Transverse colon (tissue), 4 donors: ENCODE measurements around the gene MAP2K5.

Source experiments
- CTCF ChIP-seq, 5 experiments: fragments of 200-600 bp in 3 of 5; fragments of 450-650 bp in 2 of 5; sonication (generic) in 3 of 5; IDR thresholded peaks; 1 replicate in 2 of 5; 2 replicates in 3 of 5; pipeline ENCODE4 v1.5.1; 2016 to 2017; ENCODE audit warnings: antibody characterized with exemption in 5 of 5, inconsistent platforms in 3 of 5, mild to moderate bottlenecking in 2 of 5, moderate library complexity in 1 of 5
- POLR2A ChIP-seq: fragments of 450-650 bp; IDR thresholded peaks from one replicate; pipeline ENCODE4 v1.6.1; 2016; ENCODE audit warnings: antibody characterized with exemption, mild to moderate bottlenecking, moderate library complexity
- POLR2AphosphoS5 ChIP-seq, 3 donors: sonication (generic); formaldehyde crosslinking; IDR thresholded peaks; one replicate each; pipeline ENCODE4 v1.6.1; 2016; ENCODE audit warnings: antibody characterized with exemption in 3 of 3

GRCh38 chr15:67512140-67512539 is 30.4 kb upstream of the MAP2K5 start:
- TF ChIP-seq CTCF (IDR thresholded peaks at IDR 0.05) (no peak), POLR2AphosphoS5 (IDR thresholded peaks at IDR 0.05) (no peak), POLR2A (no peak)
